Mucosa of rectum (tissue), 2 donors: Measurements from ENCODE around the gene ABCA7.
A peak's percentile ranks its signal among the peaks of the same experiment; 100 is the strongest.

Source experiments
- H3K27ac ChIP-seq, 2 donors: one replicate each; pipeline ENCODE4 v1.7.0; 2013; ENCODE audit warnings: inconsistent platforms in 2 of 2, low read depth in 2 of 2, low read length in 2 of 2
- H3K27me3 ChIP-seq, 2 donors: one replicate each; pipeline ENCODE4 v1.7.0; 2013; ENCODE audit warnings: low read length in 2 of 2; ENCODE audit not compliant: control insufficient read depth in 2 of 2, insufficient read depth in 2 of 2
- H3K36me3 ChIP-seq, 2 donors: one replicate each; pipeline ENCODE4 v1.7.0; 2013; ENCODE audit warnings: low read length in 2 of 2; ENCODE audit not compliant: control insufficient read depth in 2 of 2, insufficient read depth in 2 of 2
- H3K4me1 ChIP-seq, 2 donors: one replicate each; pipeline ENCODE4 v1.7.0; 2013; ENCODE audit warnings: low read length in 2 of 2, mild to moderate bottlenecking in 1 of 2; ENCODE audit not compliant: control insufficient read depth in 2 of 2, insufficient read depth in 2 of 2
- H3K4me3 ChIP-seq, 2 donors: one replicate each; pipeline ENCODE4 v1.7.0; 2013; ENCODE audit warnings: low read length in 2 of 2
- H3K9ac ChIP-seq, 2 donors: one replicate each; pipeline ENCODE4 v1.7.0; 2013; ENCODE audit warnings: low read length in 2 of 2, low read depth in 1 of 2, mild to moderate bottlenecking in 1 of 2
- H3K9me3 ChIP-seq, 2 donors: one replicate each; pipeline ENCODE4 v1.7.0; 2013; ENCODE audit warnings: low read length in 2 of 2; ENCODE audit not compliant: control insufficient read depth in 2 of 2
- donor health status: healthy.
- donor health status: Normal muscosa, but diverticular disease.

Gene ABCA7

DNA sequence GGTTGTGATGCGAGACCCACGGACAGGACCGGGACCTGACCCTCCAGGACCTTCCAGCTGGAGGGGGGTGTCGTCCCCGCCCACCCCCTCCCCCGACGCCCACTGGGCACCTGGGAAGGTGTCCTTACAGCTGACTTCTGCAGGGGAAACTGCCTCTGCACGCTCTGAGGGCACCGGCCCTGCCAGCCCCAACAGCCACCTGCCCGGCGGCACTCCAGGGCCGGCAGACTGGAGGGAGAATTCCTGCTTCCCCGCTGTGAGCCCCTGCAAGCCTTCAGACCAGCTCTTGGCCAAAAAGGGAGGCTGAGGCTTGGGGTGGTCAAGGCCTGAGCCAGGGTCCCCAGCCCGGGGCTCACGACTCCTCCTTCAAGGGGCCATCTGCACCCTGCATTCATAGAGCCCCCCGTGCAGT lies 12.3 kb upstream of the ABCA7 start:
- Histone ChIP-seq H3K4me3 (peak overlapping the region; percentile 71 to 80), H3K27ac (peak overlapping the region; percentile 89 to 92), H3K9me3 (no peaks in the 10 kb centered on the region), H3K4me1 (peaks cover 10 to 24% of the 10 kb centered on the region in 2 donors), H3K27me3 (no peaks in the 10 kb centered on the region), H3K9ac (peak overlapping the region; percentile 75 to 99), H3K36me3 (peaks cover 5 to 10% of the 10 kb centered on the region in 2 donors)

DNA sequence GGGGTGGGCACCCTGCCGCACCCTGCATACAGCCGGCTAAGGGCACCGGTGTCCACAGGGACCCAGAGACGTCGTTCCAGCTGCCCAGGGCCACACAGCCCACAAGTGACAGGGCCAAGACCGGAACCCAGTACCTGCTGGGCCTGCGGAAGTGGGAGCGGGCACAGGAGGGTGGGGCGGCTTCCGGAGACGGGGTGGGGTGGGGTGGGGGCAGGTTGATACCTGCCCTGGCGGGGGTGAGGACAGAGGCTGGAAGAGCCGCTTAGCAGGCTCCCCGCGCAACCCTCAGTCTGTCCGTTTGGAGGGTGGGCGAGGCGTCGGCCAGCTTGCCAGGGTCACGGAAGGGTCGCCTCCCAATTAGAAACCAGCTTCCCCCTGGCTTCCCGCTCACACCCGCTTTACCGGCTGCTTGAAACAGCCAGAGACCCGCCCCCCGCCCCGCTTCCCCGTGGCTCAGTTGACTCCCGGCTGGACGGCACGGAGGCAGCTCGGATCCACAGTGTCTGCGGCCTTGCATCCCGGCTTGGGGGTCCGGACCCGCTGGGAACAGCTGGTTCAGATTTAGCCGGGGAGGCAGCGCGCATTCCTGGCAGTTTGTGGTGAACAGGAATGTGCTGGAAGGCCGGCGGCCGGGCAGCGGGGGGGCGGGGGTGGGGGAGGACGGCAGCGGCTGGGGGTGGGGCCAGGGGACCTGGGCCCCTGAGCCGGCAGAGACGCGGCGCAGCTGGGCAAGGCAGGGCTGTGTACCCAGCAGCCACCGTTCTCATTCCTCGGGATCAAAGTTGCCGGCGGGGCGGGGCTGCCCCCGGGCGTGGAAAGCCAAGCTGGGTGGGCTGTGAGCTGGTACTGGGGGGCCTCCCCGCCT lies 11.6 kb upstream of the ABCA7 start:
- Histone ChIP-seq H3K4me1 (peaks cover 10 to 24% of the 10 kb centered on the region in 2 donors), H3K27ac (peak overlapping the region; percentile 89 to 92), H3K9me3 (no peaks in the 10 kb centered on the region), H3K27me3 (no peaks in the 10 kb centered on the region), H3K36me3 (peaks cover 5 to 13% of the 10 kb centered on the region in 2 donors), H3K4me3 (peak overlapping the region; percentile 71 to 80), H3K9ac (peak overlapping the region; percentile 75 to 99)

DNA sequence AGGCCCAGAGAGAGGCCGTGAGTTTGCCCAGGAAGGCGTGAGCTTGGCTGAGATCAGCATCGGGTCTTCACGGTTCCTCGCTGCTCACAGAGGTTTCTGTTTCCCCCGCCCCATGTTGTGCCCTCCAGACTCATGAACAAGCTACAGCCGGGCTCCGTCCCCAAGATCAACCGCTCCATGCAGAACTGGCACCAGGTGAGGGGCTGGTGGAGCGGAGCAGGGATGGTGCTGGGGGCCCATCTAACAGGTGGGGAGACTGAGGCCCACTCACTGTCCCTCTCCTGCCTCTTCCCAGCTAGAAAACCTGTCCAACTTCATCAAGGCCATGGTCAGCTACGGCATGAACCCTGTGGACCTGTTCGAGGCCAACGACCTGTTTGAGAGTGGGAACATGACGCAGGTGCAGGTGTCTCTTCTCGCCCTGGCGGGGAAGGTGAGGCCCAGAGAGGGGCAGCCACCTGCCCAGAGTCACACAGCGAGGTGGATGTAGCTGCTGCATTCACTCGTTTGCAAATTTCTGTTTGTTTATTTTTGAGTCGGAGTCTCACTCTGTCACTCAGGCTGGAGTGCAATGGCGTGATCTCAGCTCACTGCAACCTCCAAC lies 7.5 kb upstream of the ABCA7 start:
- Histone ChIP-seq H3K27me3 (no peaks in the 10 kb centered on the region), H3K36me3 (peaks cover 5 to 19% of the 10 kb centered on the region in 2 donors), H3K27ac (no peak overlapping the region), H3K9me3 (no peaks in the 10 kb centered on the region), H3K9ac (no peak overlapping the region), H3K4me1 (peaks cover 7 to 17% of the 10 kb centered on the region in 2 donors), H3K4me3 (no peak overlapping the region)

DNA sequence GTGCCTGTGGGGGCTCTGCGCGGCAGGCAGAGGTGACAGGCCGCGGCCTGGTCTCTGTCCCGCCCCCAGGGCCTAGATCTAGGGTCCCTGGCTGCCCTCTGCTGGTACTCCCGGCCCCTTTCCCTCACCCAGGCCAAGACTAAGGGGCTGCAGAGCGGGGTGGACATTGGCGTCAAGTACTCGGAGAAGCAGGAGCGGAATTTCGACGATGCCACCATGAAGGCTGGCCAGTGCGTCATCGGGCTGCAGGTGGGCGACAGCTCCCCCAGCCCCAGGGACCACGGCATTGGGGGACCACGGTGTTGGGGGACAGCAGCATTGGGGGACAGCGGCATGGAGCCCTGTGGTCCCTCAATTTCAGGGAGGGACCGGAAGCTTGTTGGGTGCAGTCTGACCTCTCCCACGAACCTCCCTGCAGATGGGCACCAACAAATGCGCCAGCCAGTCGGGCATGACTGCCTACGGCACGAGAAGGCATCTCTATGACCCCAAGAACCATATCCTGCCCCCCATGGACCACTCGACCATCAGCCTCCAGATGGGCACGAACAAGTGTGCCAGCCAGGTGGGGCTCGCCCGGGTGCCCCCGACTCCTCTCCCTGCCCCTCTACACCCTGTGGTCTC lies 3.8 kb upstream of the ABCA7 start:
- H3K4me1 ChIP-seq, result peaks cover 15 to 27% of the 10 kb centered on the region in 2 donors
- no peak overlapping the region for H3K27ac ChIP-seq
- H3K36me3 ChIP-seq, result peaks cover 5 to 18% of the 10 kb centered on the region in 2 donors
- no peak overlapping the region for H3K4me3 ChIP-seq
- no peak overlapping the region for H3K9ac ChIP-seq
- no peaks in the 10 kb centered on the region for H3K9me3 ChIP-seq
- no peaks in the 10 kb centered on the region for H3K27me3 ChIP-seq

DNA sequence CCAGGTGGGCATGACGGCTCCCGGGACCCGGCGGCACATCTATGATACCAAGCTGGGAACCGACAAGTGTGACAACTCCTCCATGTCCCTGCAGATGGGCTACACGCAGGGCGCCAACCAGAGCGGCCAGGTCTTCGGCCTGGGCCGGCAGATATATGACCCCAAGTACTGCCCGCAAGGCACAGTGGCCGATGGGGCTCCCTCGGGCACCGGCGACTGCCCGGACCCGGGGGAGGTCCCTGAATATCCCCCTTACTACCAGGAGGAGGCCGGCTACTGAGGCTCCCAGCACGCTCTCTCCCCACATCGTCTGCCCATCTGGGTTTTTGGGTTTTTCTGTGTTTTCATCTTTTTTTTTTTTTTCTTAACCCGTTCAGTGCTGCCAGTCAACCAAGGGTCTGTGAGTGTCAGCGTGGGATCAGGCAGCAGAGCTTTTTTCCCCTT lies 2.3 kb upstream of the ABCA7 start:
- peaks cover 0 to 9% of the 10 kb centered on the region in 2 donors for H3K36me3 ChIP-seq
- H3K4me3 ChIP-seq, result no peak overlapping the region
- H3K27ac ChIP-seq, result peak overlapping the region; percentile 51 to 68
- no peak overlapping the region for H3K9ac ChIP-seq
- H3K9me3 ChIP-seq, result no peaks in the 10 kb centered on the region
- no peaks in the 10 kb centered on the region for H3K27me3 ChIP-seq
- peaks cover 28 to 40% of the 10 kb centered on the region in 2 donors for H3K4me1 ChIP-seq

DNA sequence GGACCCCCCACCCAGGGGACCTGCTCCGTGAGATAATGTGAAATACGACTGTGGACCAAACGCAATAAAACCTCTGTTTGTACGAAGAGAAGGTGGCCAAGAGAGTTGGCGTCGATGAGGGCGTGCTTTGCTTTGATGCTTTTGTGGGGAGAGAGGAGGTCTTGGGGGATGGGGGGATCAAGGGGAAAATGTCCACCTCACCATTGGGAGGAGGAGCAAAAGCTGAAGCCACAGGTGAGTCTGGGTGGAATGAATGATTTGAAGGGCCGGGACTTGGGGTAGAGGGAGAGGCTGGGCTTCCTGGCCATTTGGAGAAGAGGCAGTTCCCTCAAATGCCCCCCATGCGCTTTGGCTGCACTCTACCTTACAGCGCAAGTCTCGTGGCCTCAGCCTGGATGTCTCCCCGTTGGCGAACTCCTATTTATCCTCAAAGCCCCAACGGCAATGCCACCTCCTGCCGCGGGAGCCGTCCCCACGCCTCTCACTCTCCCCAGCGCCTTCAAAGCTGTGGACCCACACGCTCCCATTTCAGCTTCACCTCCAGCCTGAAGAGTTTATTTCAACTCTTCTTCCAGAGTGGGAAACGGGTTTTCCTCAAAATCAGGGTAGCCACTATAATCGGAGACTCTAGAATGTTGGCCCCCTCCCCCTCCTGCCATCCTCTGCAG lies 795 bp upstream of the ABCA7 start:
- Histone ChIP-seq H3K4me1 (peaks cover 34 to 46% of the 10 kb centered on the region in 2 donors), H3K4me3 (peak overlapping the region in 1 of 2 donors; percentile 81), H3K27ac (peak overlapping the region in 1 of 2 donors; percentile 83), H3K27me3 (no peaks in the 10 kb centered on the region), H3K36me3 (peaks cover 0 to 6% of the 10 kb centered on the region in 2 donors), H3K9ac (no peak overlapping the region), H3K9me3 (no peaks in the 10 kb centered on the region)

DNA sequence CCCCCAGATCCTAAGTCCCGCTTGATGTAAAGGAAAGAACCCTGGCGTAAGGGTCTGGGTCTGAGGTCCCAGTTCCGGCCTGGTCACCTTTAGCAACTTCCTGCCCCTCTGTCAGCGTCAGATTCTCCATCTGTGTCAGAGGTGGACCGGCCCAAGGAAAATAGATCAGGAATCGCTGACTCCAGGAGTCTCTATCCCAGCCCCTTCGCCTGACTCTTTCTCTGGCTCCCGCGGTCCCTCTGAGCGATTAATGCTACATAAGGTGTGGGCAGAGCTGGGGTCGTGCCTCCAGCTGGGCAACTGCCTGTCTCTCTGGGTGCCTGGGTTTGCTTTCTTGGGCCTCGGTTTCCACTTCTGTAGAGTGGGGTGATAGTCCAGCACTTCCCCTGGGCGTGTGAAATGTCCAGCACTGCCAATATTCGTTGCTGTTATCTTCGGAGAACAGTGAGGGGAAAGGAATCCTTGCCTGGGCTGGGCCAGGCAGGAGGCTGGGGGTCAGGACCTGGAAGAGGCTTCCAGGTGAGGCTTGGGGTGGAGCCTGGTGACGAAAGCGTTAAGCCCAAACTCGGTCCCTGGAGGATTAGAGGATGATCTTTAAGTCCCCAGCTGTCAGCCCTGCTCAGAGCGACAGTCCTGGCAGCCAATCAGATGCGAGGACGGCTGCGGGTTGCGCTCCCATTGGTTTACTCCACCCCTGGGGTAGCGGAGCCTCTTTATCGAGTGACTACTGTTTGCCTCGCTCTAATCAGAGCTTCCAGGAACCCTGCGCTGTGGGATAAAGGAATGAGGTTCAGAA lies 767 bp downstream of the ABCA7 start:
- Histone ChIP-seq H3K4me1 (peaks cover 34 to 46% of the 10 kb centered on the region in 2 donors), H3K9me3 (no peaks in the 10 kb centered on the region), H3K9ac (peak overlapping the region; percentile 41 to 77), H3K27ac (peak overlapping the region; percentile 83), H3K27me3 (no peaks in the 10 kb centered on the region), H3K4me3 (peak overlapping the region; percentile 76 to 81), H3K36me3 (peaks cover 0 to 6% of the 10 kb centered on the region in 2 donors)

DNA sequence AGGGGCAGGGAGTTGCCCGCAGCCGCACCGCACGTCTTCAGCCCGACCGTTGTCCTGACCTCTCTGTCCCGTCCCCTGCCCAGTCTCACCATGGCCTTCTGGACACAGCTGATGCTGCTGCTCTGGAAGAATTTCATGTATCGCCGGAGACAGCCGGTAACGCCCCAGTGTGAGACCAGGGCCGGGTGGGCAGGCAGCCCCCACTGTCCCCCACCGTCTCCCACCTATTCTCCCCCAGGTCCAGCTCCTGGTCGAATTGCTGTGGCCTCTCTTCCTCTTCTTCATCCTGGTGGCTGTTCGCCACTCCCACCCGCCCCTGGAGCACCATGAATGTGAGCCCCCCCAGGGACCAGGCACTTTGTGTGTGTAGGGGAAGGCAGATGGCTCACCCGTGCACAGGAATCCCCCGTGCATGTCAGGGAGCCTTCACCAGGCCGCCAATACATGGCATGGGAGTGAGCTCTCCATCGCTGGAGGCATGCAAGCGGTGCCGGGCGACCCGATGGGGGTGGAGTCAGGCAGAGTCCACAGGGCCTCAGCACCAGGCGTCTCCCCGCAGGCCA lies 1.4 kb downstream of the ABCA7 start:
- Histone ChIP-seq H3K4me3 (peak overlapping the region; percentile 76 to 81), H3K27me3 (no peaks in the 10 kb centered on the region), H3K27ac (peak overlapping the region; percentile 83), H3K36me3 (peaks cover 0 to 2% of the 10 kb centered on the region in 2 donors), H3K4me1 (peaks cover 34 to 46% of the 10 kb centered on the region in 2 donors), H3K9me3 (no peaks in the 10 kb centered on the region), H3K9ac (peak overlapping the region; percentile 63 to 77)
